Hepatocyte (in vitro differentiated cells): ENCODE results near the gene TEX26.

Source experiments
- EZH2 ChIP-seq: fragments of 200-600 bp; sonication (generic); IDR thresholded peaks from 2 replicates; pipeline ENCODE4 v1.6.1; 2016; ENCODE audit warnings: antibody characterized with exemption, mild to moderate bottlenecking, borderline replicate concordance
- EZH2phosphoT487 ChIP-seq: fragments of 200-600 bp; sonication (generic); IDR thresholded peaks from one replicate; pipeline ENCODE4 v1.6.1; 2018; ENCODE audit warnings: antibody characterized with exemption, mild to moderate bottlenecking, low read depth, moderate library complexity; ENCODE audit not compliant: unreplicated experiment, severe bottlenecking
- TF ChIP-seq, protein P1 (sequence below): fragments of 200-600 bp; sonication (generic); IDR thresholded peaks from 2 replicates; pipeline ENCODE4 v1.5.1; 2016; ENCODE audit warnings: antibody characterized with exemption, mild to moderate bottlenecking; ENCODE audit not compliant: poor library complexity

DNA sequence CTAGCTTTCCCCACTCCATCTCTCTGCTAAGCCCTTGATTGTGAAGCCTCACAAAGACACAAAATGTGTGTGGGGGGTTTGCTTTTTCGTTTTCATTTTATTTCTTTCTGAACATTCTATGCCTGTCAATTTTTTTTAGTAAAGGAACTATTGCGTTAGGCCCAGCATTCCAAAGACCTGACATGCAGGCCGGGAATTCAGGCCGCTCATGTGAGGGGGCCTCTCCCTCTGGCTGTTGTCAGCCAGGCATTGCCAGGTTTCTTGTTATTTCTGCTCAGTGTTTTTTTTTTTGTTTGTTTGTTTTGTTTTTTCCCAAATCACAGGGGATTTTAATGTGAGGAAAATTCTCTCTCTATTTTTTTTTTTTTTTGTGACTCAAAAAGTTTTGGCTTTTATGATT, 36.7 kb upstream of the TEX26 start:
- TF ChIP-seq, protein P1, sequence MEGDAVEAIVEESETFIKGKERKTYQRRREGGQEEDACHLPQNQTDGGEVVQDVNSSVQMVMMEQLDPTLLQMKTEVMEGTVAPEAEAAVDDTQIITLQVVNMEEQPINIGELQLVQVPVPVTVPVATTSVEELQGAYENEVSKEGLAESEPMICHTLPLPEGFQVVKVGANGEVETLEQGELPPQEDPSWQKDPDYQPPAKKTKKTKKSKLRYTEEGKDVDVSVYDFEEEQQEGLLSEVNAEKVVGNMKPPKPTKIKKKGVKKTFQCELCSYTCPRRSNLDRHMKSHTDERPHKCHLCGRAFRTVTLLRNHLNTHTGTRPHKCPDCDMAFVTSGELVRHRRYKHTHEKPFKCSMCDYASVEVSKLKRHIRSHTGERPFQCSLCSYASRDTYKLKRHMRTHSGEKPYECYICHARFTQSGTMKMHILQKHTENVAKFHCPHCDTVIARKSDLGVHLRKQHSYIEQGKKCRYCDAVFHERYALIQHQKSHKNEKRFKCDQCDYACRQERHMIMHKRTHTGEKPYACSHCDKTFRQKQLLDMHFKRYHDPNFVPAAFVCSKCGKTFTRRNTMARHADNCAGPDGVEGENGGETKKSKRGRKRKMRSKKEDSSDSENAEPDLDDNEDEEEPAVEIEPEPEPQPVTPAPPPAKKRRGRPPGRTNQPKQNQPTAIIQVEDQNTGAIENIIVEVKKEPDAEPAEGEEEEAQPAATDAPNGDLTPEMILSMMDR, result no peak
- TF ChIP-seq EZH2phosphoT487, result no peak
- TF ChIP-seq EZH2, result no peak
